Right lobe of liver (tissue), 6 donors: Measurements from ENCODE around the gene SRR. TPM values are rescaled to one million over a fixed set of nuclear protein-coding genes. Genes with fewer than 3 reads are reported as not detected.

ENCODE experiments used
- ATAC-seq, 4 donors: fragments of 200-7000 bp; cut with Tn5 transposase; one replicate each; pipeline ENCODE4 v1.9.1; 2020; ENCODE audit warnings: mild to moderate bottlenecking in 4 of 4, moderate library complexity in 4 of 4
- DNase-seq, 3 donors: peaks; one replicate each; pipeline ENCODE4 v3.0.0-alpha.2; 2020
- H3K27ac ChIP-seq, 3 donors: fragments of 200-600 bp; one replicate each; pipeline ENCODE4 v1.8.0; 2022
- H3K27me3 ChIP-seq, 2 donors: fragments of 200-600 bp; one replicate each; pipeline ENCODE4 v1.8.0; 2022
- H3K36me3 ChIP-seq, 4 donors: fragments of 200-600 bp; sonication (generic) in 1 of 4; one replicate each; pipeline versions ENCODE4 v1.5.1 to v1.8.0; 2017 to 2022; ENCODE audit warnings: control low read depth in 1 of 4
- H3K4me1 ChIP-seq, 4 donors: fragments of 200-600 bp; sonication (generic) in 1 of 4; one replicate each; pipeline versions ENCODE4 v1.5.1 to v1.8.0; 2017 to 2022; ENCODE audit warnings: control low read depth in 1 of 4
- H3K4me3 ChIP-seq, 3 donors: fragments of 200-600 bp; one replicate each; pipeline ENCODE4 v1.8.0; 2022
- H3K9me3 ChIP-seq, 4 donors: fragments of 200-600 bp; sonication (generic) in 1 of 4; one replicate each; pipeline versions ENCODE4 v1.5.1 to v1.8.0; 2017 to 2022; ENCODE audit warnings: control low read depth in 1 of 4
- POLR2A ChIP-seq: fragments of 450-650 bp; IDR thresholded peaks from one replicate; pipeline ENCODE4 v1.6.1; 2017; ENCODE audit warnings: antibody characterized with exemption, mild to moderate bottlenecking
- WGBS: methylation state at CpG from one replicate; pipeline ENCODE4 v1.1.6; 2018; ENCODE audit warnings: low coverage, low lambda C conversion rate; ENCODE audit not compliant: insufficient coverage; ENCODE audit errors: missing lambda C conversion rate; 5-methylcytosine and 5-hydroxymethylcytosine counted together
- intact Hi-C, 2 donors: fragments of 100-400 bp; cut with DNase I; formaldehyde crosslinking; loops; one replicate each; pipeline versions ENCODE4 v1.11.2 to v1.14.1; 2022
- total RNA-seq, 6 experiments: library from RNA; depleted of rRNA in 2 of 6; stranded (reverse); fragments of >200 nt in 2 of 6; fragmentation: NEBNext Ultra II Directional in 3 of 6; extraction: Animal tissue kit (Norgen Biotek cat#: 25700) in 3 of 6; gene quantifications; one replicate each; pipeline versions ENCODE4 v1.1.0 to v1.2.4, GENCODE V29; 2016 to 2023
- TF ChIP-seq, protein P1 (sequence below), 4 donors: fragments of 200-600 bp in 3 of 4; fragments of 450-650 bp in 1 of 4; IDR thresholded peaks; one replicate each; pipeline versions ENCODE4 v1.5.1 to v1.8.0; 2016 to 2022; ENCODE audit warnings: antibody characterized with exemption in 4 of 4, mild to moderate bottlenecking in 2 of 4
- donor health status: DM: no; HTN: yes; CAD: no.
- donor health status: DM: no; HTN: no; CAD: no.
- donor health status: DM: no; HTN: no; CAD: no.
- donor health status: DM: no; HTN: yes; CAD: no.
- donor health status: DM: no; HTN: yes; CAD: no.

SRR gene
- total RNA-seq, 6 experiments from 2014 or later: 2.7 to 10.9 (median 5.9) TPM

DNA sequence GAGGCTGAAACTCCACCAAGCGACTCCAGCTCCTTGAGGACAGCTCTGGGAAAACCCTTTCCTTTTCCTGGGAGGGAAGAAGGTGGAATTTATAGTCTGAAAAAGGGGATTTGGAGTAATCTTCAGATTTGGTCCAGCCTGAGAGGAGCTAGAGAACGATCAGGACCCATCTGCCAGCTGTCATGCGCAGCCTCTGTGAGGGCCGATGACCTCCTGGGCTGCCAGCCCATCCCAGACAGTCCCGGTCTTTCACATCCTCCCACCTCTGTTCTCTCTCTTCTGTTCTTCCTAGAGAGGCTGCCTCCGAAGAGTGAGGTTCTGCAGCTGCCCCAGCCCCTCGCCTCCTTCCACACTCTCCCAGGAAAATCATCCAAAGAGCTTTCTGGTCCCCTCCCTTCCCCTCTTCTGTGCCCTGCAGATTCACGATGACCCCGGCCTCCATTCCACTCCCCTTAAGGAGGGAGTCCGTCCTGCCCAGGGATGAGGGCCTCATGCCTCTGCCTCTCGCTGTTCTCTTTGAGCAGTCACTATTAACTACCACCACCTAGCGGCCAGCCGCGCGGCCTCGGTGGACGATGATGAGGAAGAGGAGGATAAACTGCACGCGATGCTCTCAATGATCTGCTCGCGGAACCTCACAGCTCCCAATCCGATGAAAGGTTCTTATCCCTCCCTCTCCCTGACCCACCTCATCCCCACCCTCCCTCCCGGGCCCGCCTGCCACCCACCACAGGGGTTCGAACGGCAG lies 63.2 kb downstream of the SRR start:
- DNase-seq: no peak
- H3K27me3 ChIP-seq: no peaks in the 10 kb centered on the region
- H3K4me1 ChIP-seq: no peaks in the 10 kb centered on the region
- WGBS: 85% methylated on average over 23 of the region's 26 CpGs
- H3K9me3 ChIP-seq: no peaks in the 10 kb centered on the region
- TF ChIP-seq POLR2A: no peak
- TF ChIP-seq, protein P1, sequence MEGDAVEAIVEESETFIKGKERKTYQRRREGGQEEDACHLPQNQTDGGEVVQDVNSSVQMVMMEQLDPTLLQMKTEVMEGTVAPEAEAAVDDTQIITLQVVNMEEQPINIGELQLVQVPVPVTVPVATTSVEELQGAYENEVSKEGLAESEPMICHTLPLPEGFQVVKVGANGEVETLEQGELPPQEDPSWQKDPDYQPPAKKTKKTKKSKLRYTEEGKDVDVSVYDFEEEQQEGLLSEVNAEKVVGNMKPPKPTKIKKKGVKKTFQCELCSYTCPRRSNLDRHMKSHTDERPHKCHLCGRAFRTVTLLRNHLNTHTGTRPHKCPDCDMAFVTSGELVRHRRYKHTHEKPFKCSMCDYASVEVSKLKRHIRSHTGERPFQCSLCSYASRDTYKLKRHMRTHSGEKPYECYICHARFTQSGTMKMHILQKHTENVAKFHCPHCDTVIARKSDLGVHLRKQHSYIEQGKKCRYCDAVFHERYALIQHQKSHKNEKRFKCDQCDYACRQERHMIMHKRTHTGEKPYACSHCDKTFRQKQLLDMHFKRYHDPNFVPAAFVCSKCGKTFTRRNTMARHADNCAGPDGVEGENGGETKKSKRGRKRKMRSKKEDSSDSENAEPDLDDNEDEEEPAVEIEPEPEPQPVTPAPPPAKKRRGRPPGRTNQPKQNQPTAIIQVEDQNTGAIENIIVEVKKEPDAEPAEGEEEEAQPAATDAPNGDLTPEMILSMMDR (IDR thresholded peaks at IDR 0.05): no peak
- intact Hi-C loops: no loop called here
- no peak for ATAC-seq
- no peak overlapping the region for H3K27ac ChIP-seq
- H3K36me3 ChIP-seq: peaks cover 0 to 2% (median 0%) of the 10 kb centered on the region in 4 donors
- H3K4me3 ChIP-seq: no peak overlapping the region

DNA sequence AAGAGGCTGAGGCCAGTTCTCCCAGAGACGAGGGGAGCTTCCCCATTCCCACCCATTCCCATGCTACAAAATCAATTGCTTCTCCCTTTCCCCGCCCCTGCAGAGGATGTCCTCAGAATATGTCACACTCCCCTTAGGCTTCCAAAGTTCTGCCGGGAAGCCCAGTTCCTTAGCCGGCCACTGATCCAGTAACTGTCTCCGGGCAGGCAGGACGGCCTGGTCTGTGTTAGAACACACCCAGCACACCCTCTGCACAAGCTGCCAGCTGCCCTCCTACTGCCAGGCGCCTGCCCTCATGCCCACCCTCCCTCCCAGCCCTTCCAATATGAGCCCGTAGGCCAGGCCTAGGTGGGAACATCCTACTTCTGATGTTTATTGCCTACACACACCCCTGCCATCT lies 64.6 kb downstream of the SRR start:
- intact Hi-C loops: no loop called here
- Histone ChIP-seq H3K27me3 (no peaks in the 10 kb centered on the region), H3K4me1 (no peaks in the 10 kb centered on the region), H3K9me3 (no peaks in the 10 kb centered on the region), H3K4me3 (no peak overlapping the region), H3K36me3 (peaks cover 0 to 2% (median 0%) of the 10 kb centered on the region in 4 donors), H3K27ac (no peak overlapping the region)
- TF ChIP-seq POLR2A: no peak
- TF ChIP-seq, protein P1 (IDR thresholded peaks at IDR 0.05): no peak
- no peak for DNase-seq
- 100% methylated on average over 4 of the region's 8 CpGs for WGBS
- ATAC-seq: no peak

DNA sequence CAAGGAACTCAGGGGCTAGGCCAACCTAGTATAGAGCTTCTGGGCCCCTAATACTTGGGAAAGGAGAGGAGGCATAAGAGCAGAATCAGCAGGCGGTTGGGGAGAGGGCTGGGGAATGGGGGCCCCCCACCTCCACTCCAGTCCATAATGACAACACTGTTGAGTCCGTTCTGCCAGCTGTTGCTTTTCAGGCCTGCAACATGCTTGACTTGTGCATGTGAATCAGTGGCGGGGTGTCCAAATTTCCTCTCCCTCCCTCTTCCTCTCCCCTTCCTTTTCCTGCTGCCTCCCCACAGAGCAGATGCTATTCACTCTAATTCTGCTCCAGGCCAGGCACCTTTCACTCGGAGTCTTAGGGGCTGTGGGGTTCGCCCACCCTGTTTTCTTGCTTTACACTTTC lies 65.3 kb downstream of the SRR start:
- Histone ChIP-seq H3K36me3 (peaks cover 0 to 2% (median 0%) of the 10 kb centered on the region in 4 donors), H3K4me1 (no peaks in the 10 kb centered on the region), H3K4me3 (no peak overlapping the region), H3K27ac (no peak overlapping the region), H3K27me3 (no peaks in the 10 kb centered on the region), H3K9me3 (no peaks in the 10 kb centered on the region)
- ATAC-seq: no peak
- DNase-seq: no peak
- no peak for TF ChIP-seq POLR2A
- TF ChIP-seq, protein P1 (IDR thresholded peaks at IDR 0.05): no peak
- intact Hi-C loops: no loop called here
- WGBS: 56% methylated on average over 4 of the region's 5 CpGs

DNA sequence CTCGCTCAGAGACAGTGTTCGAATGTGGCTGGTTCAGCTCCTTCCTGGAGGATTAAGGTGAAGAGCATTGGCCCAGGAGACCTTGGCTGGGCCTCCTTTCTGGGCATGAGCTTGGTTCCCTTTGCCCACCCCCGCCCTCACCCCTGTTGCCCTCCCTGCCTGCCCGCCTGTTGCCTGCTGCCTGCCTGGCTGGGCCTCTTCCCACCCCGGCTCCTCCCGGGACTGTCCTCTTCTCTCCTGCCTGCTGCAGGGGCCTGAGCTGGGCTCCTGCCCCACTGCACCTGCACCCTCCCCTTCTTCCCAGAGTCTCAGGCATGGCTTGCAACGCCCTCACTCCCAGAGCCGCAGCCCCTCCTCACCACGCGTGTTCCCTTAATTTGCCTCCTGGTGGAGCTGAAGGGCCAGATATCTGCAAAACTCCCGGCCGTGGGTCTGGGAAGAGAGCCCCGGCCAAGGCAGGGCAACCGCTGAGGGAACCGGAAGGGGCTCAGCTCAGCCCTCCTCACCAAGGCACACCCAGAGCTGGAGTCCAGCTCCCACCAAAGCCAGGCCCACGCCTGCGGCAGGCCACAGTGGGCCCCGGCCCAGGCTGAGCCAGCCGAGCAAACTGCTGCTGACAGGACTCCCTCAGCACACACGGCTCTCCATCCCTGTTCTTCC lies 65.9 kb downstream of the SRR start:
- 83% methylated on average over 3 of the region's 20 CpGs for WGBS
- TF ChIP-seq, protein P1 (IDR thresholded peaks at IDR 0.05): no peak
- TF ChIP-seq POLR2A: no peak
- DNase-seq: no peak
- no peaks in the 10 kb centered on the region for H3K9me3 ChIP-seq
- no peaks in the 10 kb centered on the region for H3K4me1 ChIP-seq
- H3K36me3 ChIP-seq: peaks cover 0 to 2% (median 0%) of the 10 kb centered on the region in 4 donors
- intact Hi-C loops: no loop called here
- no peak for ATAC-seq
- H3K27me3 ChIP-seq: no peaks in the 10 kb centered on the region
- no peak overlapping the region for H3K4me3 ChIP-seq
- no peak overlapping the region for H3K27ac ChIP-seq
